Hepatocyte (in vitro differentiated cells): ENCODE data around the gene RSAD1. TPM values are rescaled to one million over a fixed set of nuclear protein-coding genes. Genes with fewer than 3 reads are reported as not detected.

Source experiments
- DNase-seq: peaks from one replicate; pipeline ENCODE4 v3.0.0-alpha.2; 2016; ENCODE audit warnings: low spot score
- H2AFZ ChIP-seq: fragments of 200-600 bp; sonication (generic); 2 replicates; pipeline ENCODE4 v1.6.0; 2016; ENCODE audit warnings: antibody characterized with exemption, mild to moderate bottlenecking
- H3K27ac ChIP-seq: fragments of 200-600 bp; sonication (generic); 2 replicates; pipeline ENCODE4 v1.5.1; 2016; ENCODE audit warnings: mild to moderate bottlenecking
- H3K27me3 ChIP-seq: fragments of 200-600 bp; sonication (generic); 2 replicates; pipeline ENCODE4 v1.6.1; 2016
- H3K36me3 ChIP-seq: fragments of 200-600 bp; sonication (generic); replicated peaks from 2 replicates; pipeline ENCODE4 v1.5.1; 2016; ENCODE audit warnings: low read depth; ENCODE audit not compliant: insufficient read depth
- H3K4me1 ChIP-seq: fragments of 200-600 bp; sonication (generic); 2 replicates; pipeline ENCODE4 v1.5.1; 2016; ENCODE audit warnings: mild to moderate bottlenecking, moderate library complexity; ENCODE audit not compliant: insufficient read depth
- H3K4me2 ChIP-seq: fragments of 200-600 bp; sonication (generic); 2 replicates; pipeline ENCODE4 v1.6.0; 2016
- H3K4me3 ChIP-seq: fragments of 200-600 bp; sonication (generic); 2 replicates; pipeline ENCODE4 v1.5.1; 2016; ENCODE audit warnings: mild to moderate bottlenecking
- H3K79me2 ChIP-seq: fragments of 200-600 bp; sonication (generic); 2 replicates; pipeline ENCODE4 v1.6.0; 2017; ENCODE audit warnings: mild to moderate bottlenecking
- H3K9me2 ChIP-seq: fragments of 200-600 bp; sonication (generic); replicated peaks from 2 replicates; pipeline ENCODE4 v1.6.0; 2017; ENCODE audit warnings: mild to moderate bottlenecking; ENCODE audit not compliant: insufficient read depth
- H3K9me3 ChIP-seq: fragments of 200-600 bp; sonication (generic); 2 replicates; pipeline ENCODE4 v1.5.1; 2016; ENCODE audit warnings: low read depth, mild to moderate bottlenecking
- H4K20me1 ChIP-seq: fragments of 200-600 bp; sonication (generic); 2 replicates; pipeline ENCODE4 v1.6.0; 2016; ENCODE audit warnings: mild to moderate bottlenecking; ENCODE audit not compliant: insufficient read depth, poor library complexity, severe bottlenecking
- CTCF ChIP-seq: fragments of 200-600 bp; sonication (generic); IDR thresholded peaks from 2 replicates; pipeline ENCODE4 v1.5.1; 2016; ENCODE audit warnings: antibody characterized with exemption, mild to moderate bottlenecking; ENCODE audit not compliant: poor library complexity
- EZH2 ChIP-seq: fragments of 200-600 bp; sonication (generic); IDR thresholded peaks from 2 replicates; pipeline ENCODE4 v1.6.1; 2016; ENCODE audit warnings: antibody characterized with exemption, mild to moderate bottlenecking, borderline replicate concordance
- EZH2phosphoT487 ChIP-seq: fragments of 200-600 bp; sonication (generic); IDR thresholded peaks from one replicate; pipeline ENCODE4 v1.6.1; 2018; ENCODE audit warnings: antibody characterized with exemption, mild to moderate bottlenecking, low read depth, moderate library complexity; ENCODE audit not compliant: unreplicated experiment, severe bottlenecking
- WGBS: methylation state at CpG from one replicate; pipeline ENCODE4 v1.1.6; 2016; ENCODE audit warnings: low lambda C conversion rate; ENCODE audit errors: missing lambda C conversion rate; 5-methylcytosine and 5-hydroxymethylcytosine counted together
- polyA plus RNA-seq: library from polyadenylated mRNA; unstranded; fragments of >200 nt; fragmentation: Nextera tagmentation; extraction: Ambion mirVana; gene quantifications from 2 replicates; pipeline ENCODE4 v1.2.1, GENCODE V29; 2016
- total RNA-seq: library from RNA; depleted of rRNA; stranded (reverse); fragments of >200 nt; gene quantifications from 2 replicates; pipeline ENCODE4 v1.2.3, GENCODE V29; 2014

The RSAD1 gene
- total and polyA plus RNA-seq, 2 experiments from 2014 or later = 28.6 to 44.2 TPM

GRCh38 chr17:50465635-50466034 is 13.0 kb upstream of the RSAD1 start:
- Histone ChIP-seq H2AFZ (no peak overlapping the region), H3K79me2 (no peaks in the 10 kb centered on the region), H3K9me3 (no peaks in the 10 kb centered on the region), H3K9me2 (no peaks in the 10 kb centered on the region), H4K20me1 (no peaks in the 10 kb centered on the region), H3K36me3 (no peaks in the 10 kb centered on the region), H3K27ac (no peak overlapping the region), H3K4me1 (peaks cover 3% of the 10 kb centered on the region), H3K27me3 (no peaks in the 10 kb centered on the region), H3K4me3 (no peak overlapping the region), H3K4me2 (no peak overlapping the region)
- TF ChIP-seq EZH2 (no peak), CTCF (no peak), EZH2phosphoT487 (no peak)
- DNase-seq = no peak
- WGBS = 96% methylated on average over 9 of the region's 9 CpGs

- no peaks in the 10 kb centered on the region for H3K79me2 ChIP-seq
- DNase-seq = no peak
- H3K27me3 ChIP-seq = no peaks in the 10 kb centered on the region
- H4K20me1 ChIP-seq = no peaks in the 10 kb centered on the region
- H3K9me2 ChIP-seq = no peaks in the 10 kb centered on the region
- H2AFZ ChIP-seq = no peak overlapping the region
- WGBS = 90% methylated on average over 8 of the region's 9 CpGs
- no peak overlapping the region for H3K4me2 ChIP-seq
- H3K27ac ChIP-seq = no peak overlapping the region
- no peaks in the 10 kb centered on the region for H3K36me3 ChIP-seq
- no peak for TF ChIP-seq CTCF
- TF ChIP-seq EZH2 = no peak
- TF ChIP-seq EZH2phosphoT487 = no peak
- peaks cover 3% of the 10 kb centered on the region for H3K4me1 ChIP-seq
- H3K9me3 ChIP-seq = no peaks in the 10 kb centered on the region
- H3K4me3 ChIP-seq = no peak overlapping the region
Observed at GRCh38 chr17:50466371-50467113, 12.1 kb upstream of the RSAD1 start.

- Histone ChIP-seq H3K27ac (no peak overlapping the region), H3K9me2 (no peaks in the 10 kb centered on the region), H3K9me3 (no peaks in the 10 kb centered on the region), H3K4me2 (no peak overlapping the region), H3K36me3 (no peaks in the 10 kb centered on the region), H3K27me3 (no peaks in the 10 kb centered on the region), H3K4me1 (peaks cover 3% of the 10 kb centered on the region), H3K4me3 (no peak overlapping the region), H3K79me2 (no peaks in the 10 kb centered on the region), H4K20me1 (no peaks in the 10 kb centered on the region), H2AFZ (no peak overlapping the region)
- TF ChIP-seq EZH2phosphoT487 (no peak), CTCF (no peak), EZH2 (no peak)
- no peak for DNase-seq
- 85% methylated on average over 7 of the region's 7 CpGs for WGBS
Observed at GRCh38 chr17:50467114-50467854, 11.4 kb upstream of the RSAD1 start.
